ENCODE data around the gene WIPF2.
A peak's percentile ranks its signal among the peaks of the same experiment; 100 is the strongest.

WIPF2 gene

GRCh38 chr17:40247926-40248495 lies 28.9 kb downstream of the WIPF2 start:
- H3K9me3 Mint-ChIP-seq: no peaks in the 10 kb centered on the region
- CTCF ChIA-PET: no interaction called here
- peaks cover 6% of the 10 kb centered on the region for H3K4me1 Mint-ChIP-seq
- H3K36me3 Mint-ChIP-seq: peaks cover 2% of the 10 kb centered on the region
- DNase-seq: no peak
- no peak overlapping the region for H3K27ac Mint-ChIP-seq
- H3K27me3 Mint-ChIP-seq: no peaks in the 10 kb centered on the region
- no peak overlapping the region for H3K4me3 Mint-ChIP-seq

- Mint-ChIP-seq H3K9me3 (no peaks in the 10 kb centered on the region), H3K27me3 (no peaks in the 10 kb centered on the region), H3K27ac (no peak overlapping the region), H3K4me3 (no peak overlapping the region), H3K36me3 (peaks cover 2% of the 10 kb centered on the region), H3K4me1 (peaks cover 6% of the 10 kb centered on the region)
- DNase-seq: no peak
- CTCF ChIA-PET: no interaction called here
Observed at GRCh38 chr17:40248507-40248906, 29.4 kb downstream of the WIPF2 start.

DNA sequence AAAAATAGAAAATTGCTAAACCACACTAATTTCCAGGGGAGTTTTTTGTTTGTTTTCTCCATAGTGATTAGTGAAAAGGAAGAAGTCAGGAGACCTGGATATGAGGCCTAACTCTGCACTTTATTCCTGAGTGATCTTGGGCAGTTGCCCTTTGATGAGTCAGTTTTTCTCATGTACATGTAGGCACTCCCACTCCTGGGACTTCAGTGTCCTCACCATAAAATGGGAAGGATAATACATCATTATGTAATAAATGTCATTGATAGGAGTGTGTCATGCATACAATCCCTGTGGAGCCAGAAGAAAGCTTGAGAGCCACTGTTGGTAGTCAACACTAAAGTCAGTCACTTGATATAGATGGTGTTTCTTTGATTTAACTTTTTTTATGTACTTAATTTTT lies 32.5 kb downstream of the WIPF2 start:
- Mint-ChIP-seq H3K27ac (no peak overlapping the region), H3K9me3 (no peaks in the 10 kb centered on the region), H3K27me3 (no peaks in the 10 kb centered on the region), H3K4me1 (no peaks in the 10 kb centered on the region), H3K4me3 (no peak overlapping the region), H3K36me3 (peaks cover 2% of the 10 kb centered on the region)
- no peak for DNase-seq
- CTCF ChIA-PET: no interaction called here

- Mint-ChIP-seq H3K27me3 (no peaks in the 10 kb centered on the region), H3K4me1 (no peaks in the 10 kb centered on the region), H3K4me3 (no peak overlapping the region), H3K9me3 (no peaks in the 10 kb centered on the region), H3K36me3 (peaks cover 15% of the 10 kb centered on the region), H3K27ac (no peak overlapping the region)
- CTCF ChIA-PET: interaction anchor here (0.6 kb wide), 1 partner anchor 40 kb away, joined by 3 read pairs; no protein-coding TSS in a partner anchor
- no peak for DNase-seq
Observed at GRCh38 chr17:40253565-40253964, 34.5 kb downstream of the WIPF2 start.

DNA sequence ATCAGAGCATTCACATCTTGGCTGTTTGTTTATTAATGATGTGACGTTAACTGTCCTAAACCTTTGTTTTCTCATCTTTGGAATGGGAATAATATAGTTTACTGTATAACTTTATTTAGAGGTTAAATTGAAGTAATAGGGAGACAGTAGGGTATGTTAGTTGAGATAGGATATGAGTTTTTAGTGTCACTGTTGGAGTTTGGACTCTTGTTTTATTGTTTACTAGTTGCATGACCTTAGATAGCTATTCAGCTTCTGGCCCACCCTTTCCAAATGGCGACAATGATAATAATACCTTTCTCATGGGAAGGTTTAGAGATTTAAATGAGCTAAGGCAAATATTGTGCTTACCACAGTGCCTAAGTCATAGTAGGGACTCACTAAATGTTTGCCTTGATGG lies 40.4 kb downstream of the WIPF2 start:
- Mint-ChIP-seq H3K27me3 (no peaks in the 10 kb centered on the region), H3K4me3 (no peak overlapping the region), H3K4me1 (no peaks in the 10 kb centered on the region), H3K27ac (no peak overlapping the region), H3K36me3 (peaks cover 41% of the 10 kb centered on the region), H3K9me3 (no peaks in the 10 kb centered on the region)
- CTCF ChIA-PET: no interaction called here
- no peak for DNase-seq

GRCh38 chr17:40260528-40260927 lies 41.4 kb downstream of the WIPF2 start:
- Mint-ChIP-seq H3K4me3 (no peak overlapping the region), H3K36me3 (peaks cover 46% of the 10 kb centered on the region), H3K27ac (peak overlapping the region; percentile 19), H3K9me3 (no peaks in the 10 kb centered on the region), H3K4me1 (no peaks in the 10 kb centered on the region), H3K27me3 (no peaks in the 10 kb centered on the region)
- DNase-seq: no peak
- CTCF ChIA-PET: no interaction called here

- no peaks in the 10 kb centered on the region for H3K27me3 Mint-ChIP-seq
- CTCF ChIA-PET: no interaction called here
Observed at GRCh38 chr17:40264458-40265185, 45.5 kb downstream of the WIPF2 start.

DNA sequence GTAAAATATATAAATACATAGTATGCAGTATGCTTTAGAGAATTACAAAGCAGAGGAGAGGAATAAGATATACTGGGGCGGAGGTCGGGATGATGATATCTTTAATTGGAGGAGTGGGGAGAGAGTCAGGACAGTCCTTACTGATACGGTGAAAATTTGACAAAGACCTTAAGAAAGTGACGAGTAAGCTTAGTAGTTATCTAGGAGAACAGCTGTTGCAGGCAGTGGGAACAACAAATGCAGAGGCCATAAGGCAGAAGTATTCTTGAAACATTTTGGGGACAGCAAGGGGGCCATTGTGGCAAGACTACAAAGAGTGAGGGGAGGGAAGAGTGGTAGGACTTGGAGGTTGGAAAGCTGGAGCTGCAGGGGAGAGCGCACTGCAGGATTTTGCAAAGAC lies 46.2 kb downstream of the WIPF2 start:
- CTCF ChIA-PET: no interaction called here
- Mint-ChIP-seq H3K27ac (no peak overlapping the region), H3K36me3 (peaks cover 23% of the 10 kb centered on the region), H3K27me3 (no peaks in the 10 kb centered on the region), H3K4me3 (no peak overlapping the region), H3K9me3 (no peaks in the 10 kb centered on the region), H3K4me1 (no peaks in the 10 kb centered on the region)
- DNase-seq: no peak

More at GRCh38 chr17:40264458-40265185, 45.5 kb downstream of the WIPF2 start:
- no peaks in the 10 kb centered on the region for H3K9me3 Mint-ChIP-seq
- H3K4me3 Mint-ChIP-seq: no peak overlapping the region
- no peak overlapping the region for H3K27ac Mint-ChIP-seq
- peaks cover 24% of the 10 kb centered on the region for H3K36me3 Mint-ChIP-seq
- H3K4me1 Mint-ChIP-seq: no peaks in the 10 kb centered on the region
- no peak for DNase-seq

GRCh38 chr17:40266882-40267281 lies 47.8 kb downstream of the WIPF2 start:
- DNase-seq: no peak
- CTCF ChIA-PET: no interaction called here

DNA sequence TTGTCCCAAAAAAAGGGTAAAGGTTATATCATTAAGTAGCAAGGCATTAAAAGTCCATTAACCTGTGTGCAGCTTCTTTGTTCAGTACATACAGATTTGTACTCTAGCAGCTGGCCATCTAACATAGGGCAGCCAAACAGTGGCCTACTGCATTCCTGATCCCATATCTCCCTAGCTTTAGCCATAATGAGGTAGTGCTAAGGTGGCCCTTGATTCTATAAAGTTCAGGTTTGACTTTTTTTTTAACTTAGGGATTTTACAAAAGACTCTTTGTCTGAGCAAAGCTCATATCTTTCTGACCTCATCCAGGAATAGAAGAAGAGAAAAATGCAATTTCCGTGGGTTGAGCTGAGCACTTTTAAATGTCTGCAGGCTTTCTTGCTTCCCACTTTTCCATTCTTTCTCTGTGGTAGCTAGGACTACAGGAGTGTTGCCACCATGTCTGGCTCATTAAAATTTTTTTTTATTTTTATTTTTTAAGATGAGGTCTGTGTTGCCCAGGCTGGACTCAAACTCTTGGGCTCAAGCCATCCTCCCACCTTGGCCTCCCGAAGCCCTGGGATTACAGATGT lies 49.1 kb downstream of the WIPF2 start:
- no peak for DNase-seq
- H3K9me3 Mint-ChIP-seq: no peaks in the 10 kb centered on the region
- peaks cover 19% of the 10 kb centered on the region for H3K36me3 Mint-ChIP-seq
- no peaks in the 10 kb centered on the region for H3K27me3 Mint-ChIP-seq
- no peaks in the 10 kb centered on the region for H3K4me1 Mint-ChIP-seq
- H3K4me3 Mint-ChIP-seq: no peak overlapping the region
- CTCF ChIA-PET: interaction anchor here (0.9 kb wide), 1 partner anchor 255 kb away, joined by 3 read pairs; no protein-coding TSS in a partner anchor
- H3K27ac Mint-ChIP-seq: no peak overlapping the region

More at GRCh38 chr17:40266882-40267281, 47.8 kb downstream of the WIPF2 start:
- H3K36me3 Mint-ChIP-seq: peaks cover 25% of the 10 kb centered on the region
- no peaks in the 10 kb centered on the region for H3K27me3 Mint-ChIP-seq
- no peaks in the 10 kb centered on the region for H3K4me1 Mint-ChIP-seq
- no peak overlapping the region for H3K27ac Mint-ChIP-seq
- no peaks in the 10 kb centered on the region for H3K9me3 Mint-ChIP-seq
- H3K4me3 Mint-ChIP-seq: no peak overlapping the region

- peaks cover 19% of the 10 kb centered on the region for H3K4me1 Mint-ChIP-seq
- peaks cover 65% of the 10 kb centered on the region for H3K36me3 Mint-ChIP-seq
- no peak overlapping the region for H3K4me3 Mint-ChIP-seq
- H3K27ac Mint-ChIP-seq: no peak overlapping the region
- H3K27me3 Mint-ChIP-seq: no peaks in the 10 kb centered on the region
- DNase-seq: no peak
- H3K9me3 Mint-ChIP-seq: no peaks in the 10 kb centered on the region
- CTCF ChIA-PET: no interaction called here
Observed at GRCh38 chr17:40278414-40278813, 59.3 kb downstream of the WIPF2 start.

GRCh38 chr17:40279402-40279801 lies 60.3 kb downstream of the WIPF2 start:
- CTCF ChIA-PET: no interaction called here
- H3K4me1 Mint-ChIP-seq: peaks cover 27% of the 10 kb centered on the region
- DNase-seq: no peak
- no peak overlapping the region for H3K4me3 Mint-ChIP-seq
- no peak overlapping the region for H3K27ac Mint-ChIP-seq
- H3K9me3 Mint-ChIP-seq: no peaks in the 10 kb centered on the region
- H3K36me3 Mint-ChIP-seq: peaks cover 57% of the 10 kb centered on the region
- H3K27me3 Mint-ChIP-seq: no peaks in the 10 kb centered on the region

DNA sequence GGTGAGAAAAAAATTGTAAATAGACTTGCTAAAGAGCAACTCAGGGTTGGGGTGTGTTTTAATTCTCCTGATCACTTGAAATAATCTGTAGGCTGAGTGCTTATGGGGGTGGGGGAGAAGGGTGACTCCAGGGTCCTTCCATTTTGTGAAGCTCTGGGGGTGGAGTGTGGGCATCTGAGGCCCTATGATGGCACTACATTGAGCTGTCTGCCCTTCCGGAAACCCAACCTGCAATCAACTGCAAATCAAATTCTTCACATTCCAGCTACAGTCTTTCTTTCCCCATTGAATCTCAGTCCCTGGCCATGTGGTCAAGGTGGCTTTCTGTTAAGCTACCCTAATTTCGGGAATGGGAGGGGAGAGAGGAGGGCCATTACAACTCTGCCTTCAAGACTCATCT lies 62.6 kb downstream of the WIPF2 start:
- no peak overlapping the region for H3K4me3 Mint-ChIP-seq
- no peaks in the 10 kb centered on the region for H3K27me3 Mint-ChIP-seq
- H3K36me3 Mint-ChIP-seq: peaks cover 46% of the 10 kb centered on the region
- no peak for DNase-seq
- CTCF ChIA-PET: no interaction called here
- H3K9me3 Mint-ChIP-seq: no peaks in the 10 kb centered on the region
- peaks cover 30% of the 10 kb centered on the region for H3K4me1 Mint-ChIP-seq
- peak overlapping the region; percentile 53 for H3K27ac Mint-ChIP-seq

GRCh38 chr17:40283662-40284061 lies 64.6 kb downstream of the WIPF2 start:
- Mint-ChIP-seq H3K4me3 (no peak overlapping the region), H3K4me1 (peaks cover 43% of the 10 kb centered on the region)

More at GRCh38 chr17:40283662-40284061, 64.6 kb downstream of the WIPF2 start:
- Mint-ChIP-seq H3K27ac (peak overlapping the region; percentile 64), H3K36me3 (peaks cover 35% of the 10 kb centered on the region), H3K9me3 (no peaks in the 10 kb centered on the region), H3K27me3 (peaks cover 3% of the 10 kb centered on the region)
- CTCF ChIA-PET: interaction anchor here (0.8 to 1.9 kb wide), 7 partner anchors 8 to 115 kb away, joined by 3 to 7 read pairs (median 4); no protein-coding TSS in a partner anchor
- no peak for DNase-seq
